DND-41 (cell line): ENCODE measurements around the gene AATK.

Experiments
- ATAC-seq: fragments of 200-7000 bp; cut with Tn5 transposase; 3 replicates; pipeline ENCODE4 v1.9.1; 2021; ENCODE audit warnings: low read depth; ENCODE audit not compliant: insufficient read depth
- DNase-seq: peaks from one replicate; pipeline ENCODE4 v3.0.0-alpha.2; 2020
- H2AFZ ChIP-seq: 2 replicates; pipeline ENCODE4 v1.6.0; 2012; ENCODE audit warnings: low read depth, low read length
- H3K27ac ChIP-seq: 2 replicates; pipeline ENCODE4 v1.5.1; 2012; ENCODE audit warnings: low read length, inconsistent platforms
- H3K27me3 ChIP-seq: fragments of 200-600 bp; sonication (generic); 2 replicates; pipeline ENCODE4 v1.6.0; 2012; ENCODE audit warnings: low read length, mild to moderate bottlenecking, inconsistent platforms; ENCODE audit not compliant: insufficient read depth, poor library complexity
- H3K36me3 ChIP-seq: 2 replicates; pipeline ENCODE4 v1.5.1; 2012; ENCODE audit warnings: low read length, inconsistent platforms; ENCODE audit not compliant: insufficient read depth
- H3K4me1 ChIP-seq: 2 replicates; pipeline ENCODE4 v1.5.1; 2012; ENCODE audit warnings: mild to moderate bottlenecking, low read length; ENCODE audit not compliant: insufficient read depth
- H3K4me2 ChIP-seq: 2 replicates; pipeline ENCODE4 v1.6.0; 2012; ENCODE audit warnings: mild to moderate bottlenecking, moderate library complexity, low read length, inconsistent platforms; ENCODE audit not compliant: insufficient read depth
- H3K4me3 ChIP-seq, 2 experiments: fragments of 200-600 bp in 1 of 2; shearing (Covaris generic) in 1 of 2; 2 replicates each; pipeline ENCODE4 v1.5.1; 2012 to 2016; ENCODE audit warnings: inconsistent platforms in 2 of 2, low read length in 2 of 2, mild to moderate bottlenecking in 2 of 2, low read depth in 1 of 2, moderate library complexity in 1 of 2
- H3K79me2 ChIP-seq: 2 replicates; pipeline ENCODE4 v1.6.0; 2012; ENCODE audit warnings: low read length, inconsistent platforms; ENCODE audit not compliant: insufficient read depth
- H3K9ac ChIP-seq: 2 replicates; pipeline ENCODE4 v1.6.0; 2012; ENCODE audit warnings: low read depth, mild to moderate bottlenecking, inconsistent platforms, low read length, moderate library complexity
- H3K9me3 ChIP-seq: 2 replicates; pipeline ENCODE4 v1.5.1; 2012; ENCODE audit warnings: low read length, moderate library complexity, mild to moderate bottlenecking, inconsistent platforms; ENCODE audit not compliant: insufficient read depth, severe bottlenecking
- H4K20me1 ChIP-seq: 2 replicates; pipeline ENCODE4 v1.6.0; 2012; ENCODE audit warnings: low read length; ENCODE audit not compliant: insufficient read depth
- EZH2 ChIP-seq: IDR thresholded peaks from 3 replicates; pipeline ENCODE4 v1.6.1; 2012; ENCODE audit warnings: borderline replicate concordance, low read depth, mild to moderate bottlenecking, moderate library complexity, low read length, inconsistent platforms; ENCODE audit not compliant: severe bottlenecking
- TF ChIP-seq, protein P1 (sequence below): IDR thresholded peaks from 2 replicates; pipeline ENCODE4 v1.5.1; 2012; ENCODE audit warnings: borderline replicate concordance, low read length, moderate library complexity, mild to moderate bottlenecking; ENCODE audit not compliant: poor library complexity, severe bottlenecking; ENCODE audit errors: extremely low read depth

The AATK gene

DNA sequence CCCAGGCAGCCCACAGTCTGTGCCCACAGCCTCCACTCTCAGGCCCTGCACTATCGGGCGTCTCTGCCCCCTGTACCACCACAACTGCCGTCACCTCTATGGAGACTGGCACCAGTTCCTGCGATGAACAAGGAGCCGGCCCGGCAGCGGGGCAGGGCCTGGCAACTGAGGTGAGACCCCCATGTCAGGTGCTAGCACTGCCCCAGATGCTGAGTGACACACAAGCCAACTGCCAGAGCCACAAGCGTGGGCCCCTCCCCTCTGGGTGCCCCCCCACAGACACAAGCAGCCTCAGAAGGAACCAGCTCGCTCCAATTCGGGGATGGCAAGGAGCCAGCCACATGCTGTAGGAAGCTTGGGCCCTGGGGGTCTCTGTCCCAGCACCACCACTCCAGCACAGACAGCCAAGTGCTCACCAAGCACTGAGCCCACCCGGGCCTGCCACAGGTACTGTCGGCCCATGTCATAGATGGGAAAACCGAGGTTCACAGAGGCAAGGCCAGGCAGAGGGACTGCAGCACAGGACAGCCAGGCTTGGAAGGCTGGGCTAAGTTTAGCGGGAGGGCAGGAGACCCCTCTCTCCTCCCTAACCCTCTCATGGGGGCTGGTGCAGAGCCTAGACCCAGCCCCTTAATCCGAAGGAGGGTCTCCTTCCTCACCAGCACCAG, 2.2 kb downstream of the AATK start:
- ATAC-seq = no peak
- H3K27me3 ChIP-seq = no peaks in the 10 kb centered on the region

GRCh38 chr17:81163051-81163695, 2.8 kb downstream of the AATK start:
- Histone ChIP-seq H3K9me3 (no peaks in the 10 kb centered on the region), H4K20me1 (no peaks in the 10 kb centered on the region; the same call in 1 of the 2 replicates), H3K4me2 (no peak overlapping the region), H2AFZ (no peak overlapping the region), H3K79me2 (no peaks in the 10 kb centered on the region), H3K27me3 (no peaks in the 10 kb centered on the region), H3K9ac (no peak overlapping the region), H3K27ac (no peak overlapping the region), H3K4me3 (no peak overlapping the region), H3K36me3 (no peaks in the 10 kb centered on the region), H3K4me1 (no peaks in the 10 kb centered on the region)
- TF ChIP-seq EZH2 = no peak
- TF ChIP-seq, protein P1, sequence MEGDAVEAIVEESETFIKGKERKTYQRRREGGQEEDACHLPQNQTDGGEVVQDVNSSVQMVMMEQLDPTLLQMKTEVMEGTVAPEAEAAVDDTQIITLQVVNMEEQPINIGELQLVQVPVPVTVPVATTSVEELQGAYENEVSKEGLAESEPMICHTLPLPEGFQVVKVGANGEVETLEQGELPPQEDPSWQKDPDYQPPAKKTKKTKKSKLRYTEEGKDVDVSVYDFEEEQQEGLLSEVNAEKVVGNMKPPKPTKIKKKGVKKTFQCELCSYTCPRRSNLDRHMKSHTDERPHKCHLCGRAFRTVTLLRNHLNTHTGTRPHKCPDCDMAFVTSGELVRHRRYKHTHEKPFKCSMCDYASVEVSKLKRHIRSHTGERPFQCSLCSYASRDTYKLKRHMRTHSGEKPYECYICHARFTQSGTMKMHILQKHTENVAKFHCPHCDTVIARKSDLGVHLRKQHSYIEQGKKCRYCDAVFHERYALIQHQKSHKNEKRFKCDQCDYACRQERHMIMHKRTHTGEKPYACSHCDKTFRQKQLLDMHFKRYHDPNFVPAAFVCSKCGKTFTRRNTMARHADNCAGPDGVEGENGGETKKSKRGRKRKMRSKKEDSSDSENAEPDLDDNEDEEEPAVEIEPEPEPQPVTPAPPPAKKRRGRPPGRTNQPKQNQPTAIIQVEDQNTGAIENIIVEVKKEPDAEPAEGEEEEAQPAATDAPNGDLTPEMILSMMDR = no peak
- no peak for DNase-seq
- no peak for ATAC-seq

More for the DNA sequence above, 2.2 kb downstream of the AATK start:
- H3K79me2 ChIP-seq = no peaks in the 10 kb centered on the region
- no peak overlapping the region for H3K27ac ChIP-seq
- no peak overlapping the region for H2AFZ ChIP-seq
- no peak for TF ChIP-seq EZH2
- TF ChIP-seq, protein P1 = no peak
- DNase-seq = no peak
- no peaks in the 10 kb centered on the region; the same call in 1 of the 2 replicates for H4K20me1 ChIP-seq
- no peaks in the 10 kb centered on the region for H3K9me3 ChIP-seq
- H3K4me1 ChIP-seq = no peaks in the 10 kb centered on the region
- H3K4me2 ChIP-seq = no peak overlapping the region
- H3K36me3 ChIP-seq = no peaks in the 10 kb centered on the region
- H3K4me3 ChIP-seq = no peak overlapping the region
- no peak overlapping the region for H3K9ac ChIP-seq

DNA sequence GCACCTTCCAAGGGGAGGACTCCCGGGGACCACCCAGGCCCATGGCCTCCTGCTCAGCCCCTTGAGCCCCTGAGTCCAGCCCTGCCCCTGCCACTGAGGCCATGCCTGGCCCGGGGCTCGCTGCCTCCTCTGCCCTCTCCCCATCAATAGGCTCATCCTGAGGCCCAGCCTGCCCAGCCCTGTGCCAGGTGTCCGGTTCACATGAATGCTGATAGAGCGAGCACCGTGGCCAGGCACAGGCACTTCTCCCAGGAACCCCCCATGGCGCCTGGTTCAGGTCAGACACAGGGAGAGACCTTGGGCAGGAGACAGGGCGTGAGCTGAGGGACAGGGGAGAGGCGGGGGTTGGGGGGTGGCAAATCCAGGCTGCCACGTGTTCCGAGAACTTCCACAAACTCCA, 3.5 kb downstream of the AATK start:
- ATAC-seq (no peak), DNase-seq (no peak)
- Histone ChIP-seq H3K4me1 (no peaks in the 10 kb centered on the region), H3K4me2 (no peak overlapping the region), H3K4me3 (no peak overlapping the region), H3K9me3 (no peaks in the 10 kb centered on the region), H2AFZ (no peak overlapping the region), H3K36me3 (no peaks in the 10 kb centered on the region), H3K79me2 (no peaks in the 10 kb centered on the region), H4K20me1 (no peaks in the 10 kb centered on the region; the same call in 1 of the 2 replicates), H3K27ac (no peak overlapping the region), H3K27me3 (no peaks in the 10 kb centered on the region), H3K9ac (no peak overlapping the region)
- TF ChIP-seq, protein P1 = no peak
- no peak for TF ChIP-seq EZH2
